Testis (tissue), 2 donors: ENCODE measurements around the gene HLA-DPA1.

Source experiments
- POLR2A ChIP-seq: fragments of 450-650 bp; IDR thresholded peaks from one replicate; pipeline ENCODE4 v1.6.1; 2017; ENCODE audit warnings: antibody characterized with exemption, mild to moderate bottlenecking, moderate library complexity
- TF ChIP-seq, protein P1 (sequence below), 3 experiments: fragments of 450-650 bp in 2 of 3; fragments of 200-600 bp in 1 of 3; sonication (generic) in 1 of 3; IDR thresholded peaks; one replicate each; pipeline ENCODE4 v1.5.1; 2016 to 2019; ENCODE audit warnings: antibody characterized with exemption in 3 of 3, mild to moderate bottlenecking in 2 of 3, moderate library complexity in 1 of 3

DNA sequence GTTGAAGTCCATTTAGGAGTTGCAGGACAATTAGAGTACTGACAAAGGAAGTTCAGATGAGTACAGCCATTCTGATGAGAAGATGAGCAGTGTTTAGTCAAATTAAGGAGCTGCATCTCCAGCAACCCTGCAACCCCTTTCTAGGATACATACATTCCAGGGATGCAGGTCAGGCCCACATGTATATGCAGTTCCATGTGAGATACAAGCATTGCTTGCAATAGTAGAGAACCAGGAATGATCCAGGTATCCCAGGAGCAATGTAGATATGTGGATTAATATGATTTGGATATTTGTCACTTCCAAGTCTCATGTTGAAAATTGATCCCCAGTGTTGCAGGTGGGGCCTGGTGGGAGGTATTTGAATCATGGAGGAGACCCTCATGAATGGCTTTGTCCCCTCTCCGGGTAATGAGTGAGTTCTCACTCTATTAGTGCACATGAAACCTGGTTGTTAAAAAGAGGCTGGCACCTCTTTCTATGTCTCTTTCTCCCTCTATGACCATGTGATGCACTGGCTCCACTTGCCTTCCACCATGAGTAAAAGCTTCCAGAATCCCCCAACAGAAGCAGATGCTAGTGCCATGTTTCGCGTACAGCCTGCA, 6.4 kb downstream of the HLA-DPA1 start:
- TF ChIP-seq, protein P1, sequence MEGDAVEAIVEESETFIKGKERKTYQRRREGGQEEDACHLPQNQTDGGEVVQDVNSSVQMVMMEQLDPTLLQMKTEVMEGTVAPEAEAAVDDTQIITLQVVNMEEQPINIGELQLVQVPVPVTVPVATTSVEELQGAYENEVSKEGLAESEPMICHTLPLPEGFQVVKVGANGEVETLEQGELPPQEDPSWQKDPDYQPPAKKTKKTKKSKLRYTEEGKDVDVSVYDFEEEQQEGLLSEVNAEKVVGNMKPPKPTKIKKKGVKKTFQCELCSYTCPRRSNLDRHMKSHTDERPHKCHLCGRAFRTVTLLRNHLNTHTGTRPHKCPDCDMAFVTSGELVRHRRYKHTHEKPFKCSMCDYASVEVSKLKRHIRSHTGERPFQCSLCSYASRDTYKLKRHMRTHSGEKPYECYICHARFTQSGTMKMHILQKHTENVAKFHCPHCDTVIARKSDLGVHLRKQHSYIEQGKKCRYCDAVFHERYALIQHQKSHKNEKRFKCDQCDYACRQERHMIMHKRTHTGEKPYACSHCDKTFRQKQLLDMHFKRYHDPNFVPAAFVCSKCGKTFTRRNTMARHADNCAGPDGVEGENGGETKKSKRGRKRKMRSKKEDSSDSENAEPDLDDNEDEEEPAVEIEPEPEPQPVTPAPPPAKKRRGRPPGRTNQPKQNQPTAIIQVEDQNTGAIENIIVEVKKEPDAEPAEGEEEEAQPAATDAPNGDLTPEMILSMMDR (IDR thresholded peaks at IDR 0.05) = no peak
- no peak for TF ChIP-seq POLR2A
